AG10803 (cell line): Measurements from ENCODE around the gene BOD1L2.

Source experiments
- DNase-seq: peaks from one replicate; pipeline ENCODE4 v3.0.0; 2010; ENCODE audit warnings: low read depth
- H3K4me3 ChIP-seq: 2 replicates; pipeline ENCODE4 v1.5.1; 2011; ENCODE audit warnings: mild to moderate bottlenecking, low read length, control low read depth
- CTCF ChIP-seq: conservative IDR thresholded peaks from 2 replicates; pipeline ENCODE4 v1.5.1; 2011; ENCODE audit warnings: mild to moderate bottlenecking, low read length, control low read depth, inconsistent platforms

The BOD1L2 gene

GRCh38 chr18:57122936-57123510 is 23.9 kb upstream of the BOD1L2 start:
- H3K4me3 ChIP-seq: no peak overlapping the region
- DNase-seq: no peak
- no peak for TF ChIP-seq CTCF

DNA sequence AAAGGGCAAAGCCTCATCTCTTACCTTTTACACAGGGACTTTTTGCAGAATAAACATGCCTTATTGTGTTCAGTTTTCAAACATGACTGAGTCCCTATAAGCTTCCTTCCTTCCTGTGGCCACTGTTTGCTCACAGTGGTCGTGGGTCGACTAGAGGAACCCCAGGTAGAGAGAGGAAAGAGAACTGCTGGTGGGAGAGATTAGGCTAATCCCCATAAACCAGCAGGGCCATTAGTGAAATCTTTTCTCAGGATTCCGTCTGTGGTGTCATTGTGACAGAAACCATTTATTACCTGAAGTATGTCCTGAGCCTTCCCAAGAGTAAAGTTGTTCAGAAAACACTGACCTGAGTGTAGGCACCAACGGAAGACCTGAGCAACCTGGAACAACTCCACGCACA is 21.3 kb upstream of the BOD1L2 start:
- no peak overlapping the region for H3K4me3 ChIP-seq
- DNase-seq: no peak
- no peak for TF ChIP-seq CTCF

GRCh38 chr18:57128220-57128932 is 18.5 kb upstream of the BOD1L2 start:
- DNase-seq: no peak
- H3K4me3 ChIP-seq: no peak overlapping the region
- TF ChIP-seq CTCF: no peak

GRCh38 chr18:57131101-57131500 is 15.8 kb upstream of the BOD1L2 start:
- TF ChIP-seq CTCF: no peak
- no peak for DNase-seq
- no peak overlapping the region for H3K4me3 ChIP-seq

- DNase-seq: no peak
- no peak for TF ChIP-seq CTCF
- no peak overlapping the region for H3K4me3 ChIP-seq
These were observed 15.1 kb upstream of the BOD1L2 start for GRCh38 chr18:57131782-57132181.

- no peak for TF ChIP-seq CTCF
- H3K4me3 ChIP-seq: no peak overlapping the region
- DNase-seq: no peak
These were observed 12.2 kb upstream of the BOD1L2 start for GRCh38 chr18:57134618-57135135.

DNA sequence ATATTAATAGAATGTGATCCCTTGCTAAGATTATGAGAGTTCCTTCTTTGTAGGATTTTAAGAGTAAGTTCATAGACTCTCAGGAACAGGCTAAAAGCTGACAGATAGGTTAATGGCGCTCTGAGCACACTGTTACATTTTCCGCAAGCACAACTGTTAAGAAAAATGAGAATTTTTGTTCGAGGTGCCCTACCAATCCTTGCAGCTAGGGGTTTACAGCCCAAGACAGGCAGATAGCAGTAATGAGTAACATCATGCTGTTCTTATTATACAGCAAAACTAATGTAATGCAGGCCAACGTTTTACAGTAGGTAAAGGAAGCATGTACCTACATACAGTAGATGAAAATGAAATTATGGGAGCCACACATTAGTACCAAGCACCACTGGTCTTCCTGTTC is 11.2 kb upstream of the BOD1L2 start:
- no peak for DNase-seq
- H3K4me3 ChIP-seq: no peak overlapping the region
- TF ChIP-seq CTCF: no peak
